ENCODE results near the gene KRT15.

The KRT15 gene

DNA sequence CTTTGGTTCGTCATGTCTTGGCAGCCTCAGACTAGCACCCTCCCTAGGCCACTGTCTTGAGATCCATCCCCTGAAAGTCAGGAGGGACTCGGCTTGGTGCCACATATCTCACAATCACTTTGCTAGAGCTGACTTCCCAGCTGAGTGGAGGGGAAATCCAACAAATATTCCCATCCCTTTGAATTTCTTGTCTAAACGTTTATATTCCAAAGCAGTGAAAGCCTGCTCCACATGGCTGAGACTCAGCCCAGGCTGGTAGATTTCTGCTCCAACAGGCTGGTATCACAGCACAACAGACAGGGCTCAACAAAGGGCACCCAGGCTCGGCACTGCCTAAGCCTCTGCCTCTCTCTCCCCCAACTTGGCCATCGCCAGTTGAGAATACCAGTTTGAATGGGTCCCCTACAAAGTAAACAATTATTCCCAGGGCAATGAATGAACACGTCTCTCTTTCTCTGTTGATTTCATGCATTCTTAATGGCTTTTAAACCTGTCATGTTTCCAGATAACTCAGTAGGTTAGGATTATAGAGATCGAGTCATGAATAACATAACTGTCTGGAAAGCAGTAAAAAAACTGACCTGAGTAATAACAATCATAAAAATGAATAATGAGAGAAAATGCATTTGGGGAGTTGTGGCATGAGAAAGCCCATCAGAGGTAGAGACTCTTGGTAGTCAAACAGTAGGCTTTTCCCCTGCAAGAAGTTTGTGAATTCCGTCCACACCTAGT, 14.3 kb downstream of the KRT15 start:
- no peak for DNase-seq (ENCODE audit: low read depth)

DNA sequence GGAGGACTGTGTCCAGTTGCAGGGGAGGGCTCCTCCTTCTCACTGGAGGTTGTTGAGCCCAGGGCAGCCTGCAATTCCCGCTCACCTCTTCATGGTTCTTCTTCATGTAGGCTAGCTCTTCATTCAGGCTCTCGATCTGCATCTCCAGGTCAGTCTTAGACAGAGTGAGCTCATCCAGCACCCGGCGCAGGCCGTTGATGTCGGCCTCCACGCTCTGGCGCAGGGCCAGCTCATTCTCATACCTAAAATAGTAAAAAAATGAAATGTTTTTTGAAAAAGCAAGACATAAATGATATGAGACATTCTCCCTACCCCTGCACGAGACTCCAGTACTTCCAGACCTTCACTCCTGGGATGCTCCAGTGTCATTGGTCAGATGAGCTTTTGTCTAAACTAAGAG, 15.5 kb downstream of the KRT15 start:
- no peak for DNase-seq (ENCODE audit: low read depth)

DNA sequence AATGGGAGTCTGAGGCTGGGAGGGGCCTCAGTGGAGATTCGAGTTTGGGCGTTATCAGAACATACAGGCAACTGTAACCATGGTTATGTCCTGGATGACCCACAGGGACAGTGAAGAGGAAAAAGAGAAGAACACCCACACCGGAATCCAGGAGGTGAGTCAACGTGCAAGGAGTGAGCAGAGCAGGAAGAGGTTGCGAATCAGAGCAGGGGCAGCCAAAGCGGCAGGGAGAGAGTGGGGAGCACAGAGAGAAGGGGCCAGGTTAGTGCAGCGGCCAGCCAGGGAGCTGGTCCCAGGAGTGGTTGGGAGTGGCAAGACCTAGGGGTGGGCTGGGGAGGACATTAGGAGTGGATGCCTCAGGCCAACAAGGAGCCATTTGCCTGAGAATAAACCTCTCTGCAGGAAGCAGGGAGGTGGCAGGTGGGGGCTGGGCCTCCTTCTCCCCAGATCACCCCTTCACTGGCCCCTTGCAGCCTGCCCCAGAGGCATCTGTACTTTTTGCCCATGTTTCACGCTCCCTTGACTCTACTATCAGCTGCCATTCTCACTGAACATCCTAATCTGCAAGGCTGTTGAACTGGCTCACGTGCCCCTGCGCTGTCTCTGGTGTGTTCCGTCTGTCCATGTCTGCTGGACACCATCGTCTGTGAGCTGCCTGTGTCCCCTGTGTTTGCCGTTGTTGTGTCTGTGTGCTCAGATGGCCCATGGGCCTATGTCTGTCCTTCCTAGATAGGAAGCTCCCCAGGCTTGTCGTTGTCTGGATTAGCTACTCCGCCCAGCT, 18.4 kb downstream of the KRT15 start:
- DNase-seq (ENCODE audit: low read depth): no peak

DNA sequence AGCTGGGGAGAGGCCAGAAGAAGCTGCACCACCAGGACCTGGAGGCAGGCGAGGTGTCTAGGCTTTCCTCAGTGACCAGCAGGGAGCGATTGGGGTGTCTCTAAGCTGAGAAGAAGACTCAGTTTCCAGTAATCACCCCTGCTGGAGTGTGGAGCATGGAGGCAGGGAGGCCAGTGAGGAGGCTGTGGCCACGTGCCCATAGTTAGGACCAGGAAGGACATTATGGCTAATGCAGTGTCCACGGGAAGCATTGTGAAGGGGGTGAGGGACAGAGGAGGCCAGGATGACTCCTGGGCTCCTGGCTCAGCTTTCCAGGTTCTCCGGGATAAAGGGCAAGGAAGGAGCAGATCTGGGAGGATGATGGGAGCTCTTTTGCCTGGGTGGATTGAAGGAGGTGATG, 19.0 kb downstream of the KRT15 start:
- DNase-seq (ENCODE audit: low read depth): no peak

DNA sequence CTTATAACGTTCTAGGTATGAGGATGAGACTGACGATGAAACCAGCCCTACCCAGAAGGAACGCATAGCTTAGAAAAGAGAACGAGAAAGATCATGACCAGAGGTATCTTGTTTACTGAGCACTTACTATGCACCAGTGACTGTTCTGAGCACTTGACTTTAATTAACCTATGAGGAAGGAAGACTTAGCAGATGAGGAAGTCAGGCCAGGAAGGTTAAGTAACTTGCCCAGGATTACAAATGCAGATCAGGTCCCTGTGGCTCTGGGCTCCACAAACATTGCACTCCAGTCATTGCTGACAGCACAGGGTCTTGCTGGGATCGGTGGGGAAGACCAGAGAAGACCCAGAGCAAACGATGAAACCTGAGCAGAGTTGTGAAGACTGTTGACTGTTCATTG, 20.4 kb downstream of the KRT15 start:
- no peak for DNase-seq (ENCODE audit: low read depth)

DNA sequence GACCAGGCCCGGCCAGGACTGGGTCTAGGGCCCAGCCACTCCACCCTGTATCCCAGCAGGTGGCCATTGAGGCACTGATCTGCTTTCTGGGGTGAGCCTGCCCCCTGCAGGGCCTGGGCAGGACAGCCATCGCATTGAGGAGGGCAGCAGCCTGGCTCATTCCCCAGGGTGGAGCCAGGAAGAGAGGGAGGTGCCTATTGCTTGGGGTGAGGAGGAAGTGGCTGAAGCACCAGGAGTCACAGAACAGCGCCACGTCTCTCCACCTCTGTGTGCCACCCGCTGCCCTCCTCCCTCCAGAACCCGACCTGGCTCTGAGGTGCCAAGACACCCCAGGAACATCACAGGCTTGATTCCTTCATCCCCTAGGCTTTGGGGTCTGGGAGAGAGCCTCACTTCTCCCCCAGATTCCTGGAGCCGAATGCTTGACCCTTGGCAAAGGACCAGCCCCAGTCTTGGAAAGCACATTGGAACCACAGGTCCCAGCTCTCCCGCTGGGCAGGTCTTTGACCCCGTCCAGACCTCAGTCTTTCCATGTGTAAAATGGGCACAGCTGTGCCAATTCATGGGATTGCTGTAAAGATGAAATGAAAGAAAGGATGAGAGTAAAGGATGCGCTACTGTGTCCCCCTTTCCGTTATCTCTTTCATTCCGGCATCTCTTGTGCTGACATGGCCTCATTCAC, 21.7 kb downstream of the KRT15 start:
- DNase-seq (ENCODE audit: low read depth): no peak

DNA sequence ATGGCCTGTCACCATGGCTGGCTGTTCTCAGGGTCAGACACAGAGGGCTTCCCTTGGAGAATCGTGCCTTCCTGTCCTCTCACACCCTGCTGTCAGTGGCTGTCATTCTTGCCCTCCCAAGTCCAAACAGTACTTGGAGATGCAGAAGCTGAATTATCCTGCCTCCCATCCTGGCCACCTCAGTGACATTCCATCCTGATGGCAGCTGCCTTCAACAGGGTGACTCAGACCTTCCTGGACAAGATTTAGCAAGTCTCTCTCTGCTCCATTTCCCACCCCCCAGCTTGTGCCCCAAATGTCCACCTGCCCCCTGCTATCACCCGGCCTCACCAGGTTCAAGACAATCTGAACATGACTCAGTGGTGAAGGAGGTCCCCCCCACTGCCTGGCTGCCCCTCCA, 24.2 kb downstream of the KRT15 start:
- DNase-seq (ENCODE audit: low read depth): no peak

DNA sequence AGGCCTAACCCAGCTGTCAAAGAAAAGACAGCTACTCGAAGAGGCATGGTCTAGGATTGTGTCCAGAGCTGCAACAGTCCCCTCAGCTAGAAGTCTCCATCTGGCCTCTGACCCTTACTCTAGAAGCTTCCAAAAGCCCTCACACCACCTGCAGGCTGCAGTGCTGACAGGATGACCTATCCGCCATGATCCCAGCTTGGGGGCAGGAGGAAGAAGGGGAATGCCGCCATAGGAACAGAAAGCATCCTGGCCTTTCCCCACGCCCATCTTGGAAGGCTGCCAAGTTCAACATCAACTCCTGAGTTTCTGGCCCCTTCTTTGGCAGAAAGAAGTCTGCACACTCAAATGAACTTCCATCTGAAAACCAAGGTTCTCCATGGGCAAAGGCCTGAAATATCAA, 25.9 kb downstream of the KRT15 start:
- no peak for DNase-seq (ENCODE audit: low read depth)

DNA sequence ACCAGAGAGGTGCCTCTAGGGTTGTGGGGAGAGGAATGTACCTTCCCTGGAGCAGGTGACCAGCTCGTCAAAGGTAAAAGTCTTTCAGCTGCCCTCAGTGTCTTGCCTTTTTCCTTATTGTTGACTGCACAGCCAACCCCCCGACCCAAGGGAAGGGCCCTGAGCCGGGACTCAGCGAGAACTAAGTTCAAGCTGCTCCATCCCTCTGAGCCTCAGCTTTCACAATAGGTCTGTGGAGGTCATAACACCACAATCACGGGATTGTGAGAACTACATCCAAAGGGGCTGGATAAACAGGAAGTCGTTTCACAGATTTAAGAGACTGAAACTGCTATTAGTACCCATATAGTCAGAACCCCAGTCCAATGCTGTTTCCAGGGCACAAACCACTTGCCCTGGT, 26.3 kb downstream of the KRT15 start:
- DNase-seq (ENCODE audit: low read depth): no peak

DNA sequence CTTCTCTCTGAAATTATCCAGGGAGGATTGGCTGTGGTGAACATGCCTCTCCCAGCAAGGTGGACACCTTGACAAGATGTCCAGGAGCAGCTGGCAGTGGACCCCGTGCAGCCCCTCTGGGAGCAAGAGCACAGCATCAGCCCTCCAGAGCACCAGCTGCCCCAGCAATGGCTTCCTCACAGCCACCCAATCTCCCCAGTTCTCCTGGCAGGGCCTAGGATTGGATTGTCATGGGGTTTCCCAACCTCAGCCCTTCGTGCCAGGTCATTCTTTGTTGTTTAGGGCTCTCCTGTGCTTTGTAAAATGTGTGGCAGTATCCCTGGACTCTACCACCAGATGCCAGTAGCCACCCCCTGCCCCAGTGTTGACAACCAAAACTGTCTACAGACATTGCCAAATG, 27.2 kb downstream of the KRT15 start:
- DNase-seq (ENCODE audit: low read depth): no peak

DNA sequence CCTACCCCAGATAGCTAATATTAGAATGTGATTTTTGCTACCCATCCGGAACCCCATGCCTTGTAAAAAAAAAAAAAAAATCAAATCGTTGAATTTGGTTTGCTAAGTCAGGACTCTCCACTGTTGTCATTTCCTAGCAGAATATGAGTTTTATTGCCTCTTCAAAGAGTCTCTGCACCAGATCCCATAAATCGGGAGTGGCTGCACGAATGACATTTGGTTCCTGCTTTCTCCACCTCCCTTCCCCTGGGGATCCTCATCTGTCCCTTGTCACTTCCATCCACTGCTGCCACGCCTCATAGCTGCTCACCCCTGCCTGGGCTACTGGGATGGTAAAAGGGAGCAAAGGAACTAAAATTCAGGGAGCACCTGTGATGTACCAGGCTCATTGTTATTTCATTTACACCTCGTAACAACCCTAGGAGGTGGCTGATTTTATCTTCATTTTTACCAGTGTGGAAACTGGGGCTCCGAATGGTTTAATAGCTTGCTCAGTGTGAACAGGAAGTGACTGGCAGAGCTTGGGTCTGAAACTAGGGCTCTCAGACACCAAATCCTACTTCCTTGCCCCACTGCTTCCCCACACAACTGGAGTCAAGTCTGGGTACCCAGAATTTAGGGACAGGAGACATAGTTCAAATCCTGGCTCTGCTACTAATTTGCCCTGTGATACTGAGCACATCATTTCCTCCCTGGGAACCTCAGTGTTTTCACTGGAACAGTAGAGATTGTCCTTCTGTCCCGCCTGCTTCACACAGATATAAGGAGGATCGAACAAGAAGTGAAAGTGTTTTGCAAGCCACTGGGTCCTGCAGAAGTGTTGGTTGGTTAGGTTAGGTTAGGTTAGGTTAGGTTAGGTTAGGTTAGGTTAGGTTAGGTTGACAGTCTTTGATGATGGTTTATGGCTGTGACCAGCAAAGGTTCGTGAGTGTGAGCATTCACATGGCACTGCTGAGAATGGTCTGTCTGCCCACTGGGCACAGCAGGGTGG, 28.4 kb downstream of the KRT15 start:
- no peak for DNase-seq (ENCODE audit: low read depth)

DNA sequence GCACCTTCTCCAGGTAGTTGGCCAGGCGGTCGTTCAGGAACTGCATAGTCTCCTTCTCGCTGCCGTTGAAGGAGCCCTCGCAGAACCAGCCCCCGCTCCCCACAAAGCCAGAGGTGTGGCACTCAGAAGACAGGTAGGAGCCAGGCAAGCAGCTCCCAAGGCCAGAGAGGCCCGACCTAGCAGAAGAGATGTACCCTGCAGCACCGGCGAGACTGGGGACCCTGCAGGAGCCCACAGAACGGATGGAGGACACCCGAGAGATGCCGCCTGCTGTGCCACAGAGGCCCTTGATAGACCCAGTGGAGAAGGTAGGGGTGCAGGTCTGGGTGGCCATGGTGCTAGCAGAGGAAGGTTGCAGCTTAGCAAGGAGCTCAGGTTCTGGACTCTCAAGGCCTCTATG, 29.2 kb downstream of the KRT15 start, which contains the start of gene KRT36:
Gene KRT36 (minus strand): TSS at position 380 of the 400 bp plus-strand sequence. CDS start 46 bp downstream, at position 334.
- no peak for DNase-seq (ENCODE audit: low read depth)

DNA sequence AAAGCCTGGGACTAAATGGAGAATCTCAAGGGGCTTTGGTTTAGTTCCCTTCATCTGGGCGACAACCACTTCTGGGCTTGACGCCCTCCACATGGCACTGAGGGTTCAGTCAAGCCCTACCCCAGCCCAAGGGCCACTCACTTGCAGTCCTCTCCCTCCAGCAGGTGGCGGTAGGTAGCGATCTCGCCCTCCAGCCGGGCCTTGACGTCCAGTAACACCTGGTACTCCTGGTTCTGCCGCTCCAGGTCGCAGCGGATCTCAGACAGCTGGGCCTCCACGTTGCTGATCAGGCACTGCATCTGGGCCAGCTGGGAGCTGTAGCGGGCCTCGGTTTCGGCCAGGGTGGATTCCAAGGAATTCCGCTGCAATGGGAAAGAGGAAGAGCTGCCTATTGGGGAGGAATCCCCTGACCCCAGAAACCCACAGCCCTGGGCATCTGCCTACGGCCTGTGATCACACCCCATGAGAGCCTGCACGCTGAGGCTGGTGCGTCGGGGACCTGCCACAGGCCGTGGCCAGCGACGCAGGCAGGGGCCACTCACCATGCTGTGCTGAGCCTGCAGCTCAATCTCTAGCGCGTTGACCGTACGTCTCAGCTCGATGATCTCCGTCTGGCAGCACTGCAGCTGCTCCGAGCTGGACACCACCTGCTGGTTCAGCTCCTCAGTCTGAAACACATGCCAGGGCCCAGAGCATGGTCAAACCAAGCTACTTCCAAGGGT, 31.7 kb downstream of the KRT15 start:
- no peak for DNase-seq (ENCODE audit: low read depth)

DNA sequence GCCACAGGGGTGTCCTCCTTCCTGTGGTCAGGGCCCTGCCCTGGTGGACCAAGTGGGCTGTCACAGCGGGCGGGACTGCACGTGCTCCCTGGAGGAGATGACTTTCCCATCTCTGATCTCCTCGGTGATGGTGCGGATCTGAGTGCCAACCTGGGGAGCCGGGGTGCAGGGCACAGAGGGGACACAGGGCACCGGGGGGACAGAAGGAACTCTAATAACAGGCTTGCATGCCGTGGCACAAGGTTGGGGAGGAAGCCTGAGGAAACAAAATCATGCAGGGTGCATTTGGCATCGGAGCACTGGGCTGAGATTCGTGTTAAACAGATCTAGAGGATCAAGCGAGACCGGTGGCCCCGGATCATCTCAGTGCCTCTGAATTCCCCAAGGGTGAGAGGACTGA, 32.4 kb downstream of the KRT15 start:
- no peak for DNase-seq (ENCODE audit: low read depth)

DNA sequence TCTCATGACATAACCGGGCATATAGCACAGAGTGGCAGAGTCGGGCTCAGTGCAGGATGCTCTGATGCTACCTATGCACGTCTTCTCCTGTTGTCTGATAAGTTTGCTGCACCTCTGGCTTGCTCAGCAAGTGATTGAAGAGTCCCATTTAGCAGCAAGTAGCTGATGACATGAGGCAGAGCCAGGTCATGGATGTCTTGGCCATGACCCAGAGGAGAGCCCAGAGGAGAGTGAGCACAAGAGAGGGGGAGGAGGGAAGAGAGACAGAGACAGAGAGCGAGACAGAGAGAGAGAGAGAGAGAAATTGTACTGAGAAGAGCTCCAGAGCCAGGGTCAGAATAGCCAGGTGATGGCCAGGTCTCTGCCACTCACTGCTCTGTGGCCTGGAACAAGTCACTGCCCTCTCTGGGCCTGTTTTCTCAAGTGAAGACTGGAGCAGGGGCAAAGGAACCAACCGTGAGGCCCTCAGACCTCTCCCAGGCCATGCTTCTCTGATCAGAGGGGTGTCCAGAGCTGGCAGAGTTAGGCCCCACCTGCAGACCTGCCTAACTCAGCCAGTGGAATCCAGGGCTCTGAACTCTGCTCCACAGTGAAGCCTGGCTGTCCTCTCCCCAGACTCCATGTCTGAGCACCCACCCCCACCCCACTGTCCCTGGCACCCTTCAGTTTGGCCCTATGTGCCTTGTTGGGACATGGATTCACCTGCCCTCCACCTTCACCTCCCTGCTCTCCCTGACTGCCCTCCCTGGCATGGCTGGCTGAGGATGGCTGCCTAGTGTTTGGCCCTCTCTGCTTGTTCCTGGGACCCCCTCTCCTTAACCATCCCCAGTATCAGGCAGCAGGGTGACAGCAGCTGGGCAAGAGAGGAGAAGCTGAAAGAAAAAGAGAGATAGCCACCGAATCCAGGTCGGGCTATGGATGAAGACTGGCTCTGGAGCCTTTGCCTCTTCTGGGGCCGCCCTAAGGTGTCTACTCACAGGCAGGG, 33.5 kb downstream of the KRT15 start:
- DNase-seq (ENCODE audit: low read depth): no peak

DNA sequence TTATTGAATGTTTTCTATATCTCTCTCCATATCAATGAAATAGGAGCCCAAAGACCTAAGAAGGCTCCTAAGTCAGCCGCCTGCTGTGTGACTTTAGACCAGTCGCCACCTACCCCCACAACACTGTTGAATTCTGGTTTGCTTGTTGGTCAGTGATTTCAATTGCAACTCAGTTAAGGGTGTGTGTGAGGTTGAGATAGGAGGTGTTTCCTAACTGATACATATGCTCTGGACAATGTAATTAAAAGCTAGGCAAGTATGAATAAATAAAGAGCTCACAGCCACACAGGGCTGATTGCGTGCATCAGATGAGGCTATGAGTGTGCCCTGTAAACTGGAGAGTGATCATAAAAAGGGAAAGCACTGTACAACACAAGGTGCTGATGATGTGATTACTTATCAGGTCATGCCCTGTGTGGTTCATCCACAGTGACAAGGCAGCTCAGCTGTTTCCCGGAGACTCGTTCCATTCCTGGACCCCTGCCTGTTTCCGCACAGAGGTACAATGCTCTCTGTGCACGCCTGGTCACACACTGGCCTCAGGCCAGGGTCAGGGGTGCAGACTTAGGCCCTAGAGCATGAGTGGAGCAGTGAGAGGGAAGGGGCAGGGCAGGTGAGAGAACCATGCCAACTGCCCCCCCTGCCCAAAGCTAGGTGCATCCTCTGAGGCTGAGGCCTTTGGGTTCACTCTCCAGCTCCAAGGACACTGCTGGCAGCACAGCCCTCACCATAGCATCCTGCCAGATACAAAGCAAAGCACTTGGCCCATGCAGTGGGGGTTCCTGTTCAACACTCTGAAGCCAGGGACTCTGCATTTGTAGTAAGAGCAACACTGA, 34.5 kb downstream of the KRT15 start:
- DNase-seq (ENCODE audit: low read depth): no peak

DNA sequence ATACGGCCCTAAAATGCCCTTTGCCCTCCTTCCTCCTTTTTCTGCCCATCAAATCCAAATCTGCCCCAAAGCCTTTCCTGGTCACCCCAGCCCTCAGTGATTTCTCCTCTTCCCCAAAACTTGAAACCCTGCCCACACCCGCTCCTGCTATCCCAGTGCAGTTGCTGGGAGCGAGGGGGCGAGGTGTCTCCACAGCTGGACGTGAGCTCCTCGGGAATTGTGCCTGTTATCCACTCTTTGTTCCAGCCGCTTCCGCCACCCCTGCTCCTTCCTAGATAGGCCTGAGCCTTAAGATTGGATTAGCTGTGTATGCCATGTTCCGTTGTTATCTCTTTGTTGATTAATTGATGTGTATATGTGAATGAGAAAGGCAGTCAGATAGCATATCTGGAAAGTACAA, 35.2 kb downstream of the KRT15 start:
- no peak for DNase-seq (ENCODE audit: low read depth)

DNA sequence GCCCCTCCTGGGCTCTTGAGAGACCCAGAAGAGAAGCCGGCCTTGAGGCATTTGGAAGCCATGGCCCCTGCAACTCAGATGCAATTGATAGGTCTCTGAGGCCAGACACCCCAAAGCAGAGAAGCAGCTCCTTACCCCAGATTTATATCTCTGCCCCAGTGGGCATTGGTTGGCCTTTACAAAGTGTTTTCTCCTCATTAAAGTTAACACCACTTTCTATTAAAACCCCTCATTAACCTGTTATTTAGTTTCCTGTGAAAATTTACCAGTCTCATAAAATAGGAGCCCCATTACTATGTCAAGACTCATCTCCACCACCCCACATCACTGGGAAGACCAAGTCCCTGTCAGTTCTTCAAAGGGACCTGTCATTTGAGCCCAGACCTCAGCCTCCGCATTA, 37.7 kb downstream of the KRT15 start, which contains the start of gene KRT35:
Gene KRT35 (minus strand): TSS at position 116 of the 400 bp plus-strand sequence. CDS start 54 bp downstream, at position 62.
- no peak for DNase-seq (ENCODE audit: low read depth)

DNA sequence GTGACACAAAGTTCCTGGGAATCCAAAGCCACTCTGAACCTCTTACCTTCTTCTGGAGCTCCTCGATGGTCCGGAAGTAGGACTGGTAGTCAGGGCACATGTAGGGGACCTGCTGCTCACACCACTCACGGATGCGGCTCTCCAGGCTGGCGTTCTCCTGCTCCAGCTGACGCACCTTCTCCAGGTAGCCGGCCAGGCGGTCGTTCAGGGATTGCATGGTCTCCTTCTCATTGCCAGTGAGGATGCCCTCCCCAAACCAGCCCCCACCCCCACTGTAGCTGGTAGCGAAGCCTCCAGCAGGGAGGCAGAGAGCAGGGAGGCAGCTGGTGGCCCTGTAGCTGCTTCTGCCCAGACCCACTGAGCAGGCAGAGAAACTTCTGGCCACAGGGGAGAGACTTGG, 38.1 kb downstream of the KRT15 start:
- no peak for DNase-seq (ENCODE audit: low read depth)
